OCI-LY1 (cell line): ENCODE data around the gene SLC16A3.

Experiments
- EZH2 ChIP-seq: fragments of 200-600 bp; sonication (generic), shearing (Covaris generic); IDR thresholded peaks from 2 replicates; pipeline ENCODE4 v1.8.0; 2017; ENCODE audit warnings: borderline replicate concordance, mixed run types, mild to moderate bottlenecking, antibody characterized with exemption, low read length, moderate library complexity, mixed read lengths
- TF ChIP-seq, protein P1 (sequence below): fragments of 200-600 bp; sonication (generic), shearing (Covaris generic); IDR thresholded peaks from 2 replicates; pipeline ENCODE4 v1.5.1; 2017; ENCODE audit warnings: mild to moderate bottlenecking, antibody characterized with exemption, low read length, moderate library complexity, mixed read lengths

DNA sequence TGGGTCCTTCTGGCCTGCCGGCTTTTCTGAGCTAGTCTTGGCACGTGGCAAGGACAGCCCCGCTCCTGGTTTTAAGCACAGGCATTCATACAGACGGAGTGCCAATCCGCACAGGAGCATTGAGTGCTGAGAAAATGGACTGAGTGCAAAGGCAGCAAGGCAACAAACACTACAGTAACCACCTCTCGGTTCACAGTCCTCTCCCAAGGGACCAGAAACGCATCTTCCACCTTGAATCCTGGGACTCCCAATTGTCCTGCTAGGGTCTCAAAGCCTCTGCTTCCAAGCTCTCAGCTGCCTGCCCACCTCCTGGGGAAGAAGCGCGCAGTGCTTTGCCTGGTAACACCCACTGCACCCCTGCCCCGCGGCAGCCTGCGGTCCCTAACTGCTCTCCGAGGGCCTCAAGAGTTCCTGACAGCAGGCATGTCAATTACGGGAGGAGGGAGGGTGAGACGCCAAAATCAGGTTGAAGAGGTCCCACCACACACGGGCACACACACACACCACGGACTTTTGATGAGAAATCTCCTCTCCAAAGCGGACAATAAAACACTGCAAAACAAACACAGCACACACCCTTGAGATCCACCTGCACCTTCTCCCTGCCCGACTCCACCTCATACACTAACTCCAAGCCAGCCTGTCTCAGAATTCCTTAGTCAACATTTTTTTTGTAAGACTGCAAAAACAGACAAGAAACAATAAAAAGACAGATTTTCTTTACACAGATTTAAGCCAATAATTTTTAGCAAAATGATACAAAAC, 15.0 kb downstream of the SLC16A3 start:
- TF ChIP-seq EZH2: no peak
- TF ChIP-seq, protein P1, sequence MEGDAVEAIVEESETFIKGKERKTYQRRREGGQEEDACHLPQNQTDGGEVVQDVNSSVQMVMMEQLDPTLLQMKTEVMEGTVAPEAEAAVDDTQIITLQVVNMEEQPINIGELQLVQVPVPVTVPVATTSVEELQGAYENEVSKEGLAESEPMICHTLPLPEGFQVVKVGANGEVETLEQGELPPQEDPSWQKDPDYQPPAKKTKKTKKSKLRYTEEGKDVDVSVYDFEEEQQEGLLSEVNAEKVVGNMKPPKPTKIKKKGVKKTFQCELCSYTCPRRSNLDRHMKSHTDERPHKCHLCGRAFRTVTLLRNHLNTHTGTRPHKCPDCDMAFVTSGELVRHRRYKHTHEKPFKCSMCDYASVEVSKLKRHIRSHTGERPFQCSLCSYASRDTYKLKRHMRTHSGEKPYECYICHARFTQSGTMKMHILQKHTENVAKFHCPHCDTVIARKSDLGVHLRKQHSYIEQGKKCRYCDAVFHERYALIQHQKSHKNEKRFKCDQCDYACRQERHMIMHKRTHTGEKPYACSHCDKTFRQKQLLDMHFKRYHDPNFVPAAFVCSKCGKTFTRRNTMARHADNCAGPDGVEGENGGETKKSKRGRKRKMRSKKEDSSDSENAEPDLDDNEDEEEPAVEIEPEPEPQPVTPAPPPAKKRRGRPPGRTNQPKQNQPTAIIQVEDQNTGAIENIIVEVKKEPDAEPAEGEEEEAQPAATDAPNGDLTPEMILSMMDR: no peak
